ENCODE measurements around the gene KCNK2.

Gene KCNK2

GRCh38 chr1:215045698-215046308 lies 36.7 kb upstream of the KCNK2 start:
- no peaks in the 10 kb centered on the region for H3K36me3 Mint-ChIP-seq (ENCODE audit: low read depth)
- H3K9me3 Mint-ChIP-seq = no peaks in the 10 kb centered on the region
- no peaks in the 10 kb centered on the region for H3K4me1 Mint-ChIP-seq
- no peak for TF ChIP-seq CTCF (IDR thresholded peaks at IDR 0.05)
- peaks cover 3% of the 10 kb centered on the region for H3K27me3 Mint-ChIP-seq (ENCODE audit: low read depth, poor library complexity)
- no peak overlapping the region for H3K4me3 Mint-ChIP-seq
- DNase-seq = no peak
- H3K27ac Mint-ChIP-seq = no peak overlapping the region

- DNase-seq = no peak
- H3K27ac Mint-ChIP-seq = no peak overlapping the region
- TF ChIP-seq CTCF (IDR thresholded peaks at IDR 0.05) = no peak
- peaks cover 3% of the 10 kb centered on the region for H3K27me3 Mint-ChIP-seq (ENCODE audit: low read depth, poor library complexity)
- no peaks in the 10 kb centered on the region for H3K9me3 Mint-ChIP-seq
- H3K4me1 Mint-ChIP-seq = no peaks in the 10 kb centered on the region
- H3K36me3 Mint-ChIP-seq (ENCODE audit: low read depth) = no peaks in the 10 kb centered on the region
- no peak overlapping the region for H3K4me3 Mint-ChIP-seq
Observed at GRCh38 chr1:215052256-215053015, 30.1 kb upstream of the KCNK2 start.

GRCh38 chr1:215054266-215054665 lies 28.3 kb upstream of the KCNK2 start:
- Mint-ChIP-seq H3K4me1 (no peaks in the 10 kb centered on the region), H3K36me3 (ENCODE audit: low read depth) (no peaks in the 10 kb centered on the region), H3K4me3 (no peak overlapping the region)

GRCh38 chr1:215055281-215055935 lies 27.1 kb upstream of the KCNK2 start:
- Mint-ChIP-seq H3K27ac (no peak overlapping the region), H3K36me3 (ENCODE audit: low read depth) (no peaks in the 10 kb centered on the region), H3K9me3 (no peaks in the 10 kb centered on the region), H3K4me3 (no peak overlapping the region), H3K27me3 (ENCODE audit: low read depth, poor library complexity) (peaks cover 7% of the 10 kb centered on the region), H3K4me1 (no peaks in the 10 kb centered on the region)
- DNase-seq = no peak
- no peak for TF ChIP-seq CTCF (IDR thresholded peaks at IDR 0.05)

More at GRCh38 chr1:215054266-215054665, 28.3 kb upstream of the KCNK2 start:
- DNase-seq = no peak
- no peak overlapping the region for H3K27ac Mint-ChIP-seq
- peaks cover 8% of the 10 kb centered on the region for H3K27me3 Mint-ChIP-seq (ENCODE audit: low read depth, poor library complexity)
- no peaks in the 10 kb centered on the region for H3K9me3 Mint-ChIP-seq
- TF ChIP-seq CTCF (IDR thresholded peaks at IDR 0.05) = no peak

GRCh38 chr1:215056584-215056983 lies 26.0 kb upstream of the KCNK2 start:
- Mint-ChIP-seq H3K9me3 (no peaks in the 10 kb centered on the region), H3K36me3 (ENCODE audit: low read depth) (no peaks in the 10 kb centered on the region), H3K27me3 (ENCODE audit: low read depth, poor library complexity) (peaks cover 7% of the 10 kb centered on the region), H3K4me1 (no peaks in the 10 kb centered on the region), H3K27ac (no peak overlapping the region), H3K4me3 (no peak overlapping the region)
- no peak for DNase-seq
- TF ChIP-seq CTCF (IDR thresholded peaks at IDR 0.05) = no peak

All from nephron progenitor cell (in vitro differentiated cells).